Hepatocyte (in vitro differentiated cells): ENCODE data around the gene LITAF.

Experiments
- EZH2 ChIP-seq: fragments of 200-600 bp; sonication (generic); IDR thresholded peaks from 2 replicates; pipeline ENCODE4 v1.6.1; 2016; ENCODE audit warnings: antibody characterized with exemption, mild to moderate bottlenecking, borderline replicate concordance
- EZH2phosphoT487 ChIP-seq: fragments of 200-600 bp; sonication (generic); IDR thresholded peaks from one replicate; pipeline ENCODE4 v1.6.1; 2018; ENCODE audit warnings: antibody characterized with exemption, mild to moderate bottlenecking, low read depth, moderate library complexity; ENCODE audit not compliant: unreplicated experiment, severe bottlenecking
- TF ChIP-seq, protein P1 (sequence below): fragments of 200-600 bp; sonication (generic); IDR thresholded peaks from 2 replicates; pipeline ENCODE4 v1.5.1; 2016; ENCODE audit warnings: antibody characterized with exemption, mild to moderate bottlenecking; ENCODE audit not compliant: poor library complexity

DNA sequence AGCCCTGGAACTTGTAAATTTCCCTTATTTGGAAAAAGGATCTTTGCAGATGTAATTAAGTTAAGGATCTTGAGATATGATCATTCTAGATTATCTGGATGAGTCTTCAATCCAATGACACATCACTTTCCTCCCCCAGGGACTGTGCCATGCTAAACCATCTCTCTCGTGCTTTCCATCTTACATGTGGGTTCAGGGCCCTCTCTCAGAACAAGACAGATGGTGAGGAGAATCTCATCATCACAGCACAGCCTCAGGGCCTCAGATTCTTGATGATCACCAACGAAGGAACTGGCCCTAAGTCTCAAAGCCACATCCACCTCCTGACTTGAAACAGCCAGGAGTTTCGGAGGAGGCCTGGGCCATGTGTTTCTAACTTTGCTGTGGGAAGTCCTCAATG, 78.7 kb downstream of the LITAF start:
- TF ChIP-seq, protein P1, sequence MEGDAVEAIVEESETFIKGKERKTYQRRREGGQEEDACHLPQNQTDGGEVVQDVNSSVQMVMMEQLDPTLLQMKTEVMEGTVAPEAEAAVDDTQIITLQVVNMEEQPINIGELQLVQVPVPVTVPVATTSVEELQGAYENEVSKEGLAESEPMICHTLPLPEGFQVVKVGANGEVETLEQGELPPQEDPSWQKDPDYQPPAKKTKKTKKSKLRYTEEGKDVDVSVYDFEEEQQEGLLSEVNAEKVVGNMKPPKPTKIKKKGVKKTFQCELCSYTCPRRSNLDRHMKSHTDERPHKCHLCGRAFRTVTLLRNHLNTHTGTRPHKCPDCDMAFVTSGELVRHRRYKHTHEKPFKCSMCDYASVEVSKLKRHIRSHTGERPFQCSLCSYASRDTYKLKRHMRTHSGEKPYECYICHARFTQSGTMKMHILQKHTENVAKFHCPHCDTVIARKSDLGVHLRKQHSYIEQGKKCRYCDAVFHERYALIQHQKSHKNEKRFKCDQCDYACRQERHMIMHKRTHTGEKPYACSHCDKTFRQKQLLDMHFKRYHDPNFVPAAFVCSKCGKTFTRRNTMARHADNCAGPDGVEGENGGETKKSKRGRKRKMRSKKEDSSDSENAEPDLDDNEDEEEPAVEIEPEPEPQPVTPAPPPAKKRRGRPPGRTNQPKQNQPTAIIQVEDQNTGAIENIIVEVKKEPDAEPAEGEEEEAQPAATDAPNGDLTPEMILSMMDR, result no peak
- TF ChIP-seq EZH2, result no peak
- no peak for TF ChIP-seq EZH2phosphoT487
